ENCODE data around the gene GRHL1. TPM values are rescaled to one million over a fixed set of nuclear protein-coding genes. Genes with fewer than 3 reads are reported as not detected.

The GRHL1 gene
- total RNA-seq, 1 donor from 2014 or later = 93.0 TPM

DNA sequence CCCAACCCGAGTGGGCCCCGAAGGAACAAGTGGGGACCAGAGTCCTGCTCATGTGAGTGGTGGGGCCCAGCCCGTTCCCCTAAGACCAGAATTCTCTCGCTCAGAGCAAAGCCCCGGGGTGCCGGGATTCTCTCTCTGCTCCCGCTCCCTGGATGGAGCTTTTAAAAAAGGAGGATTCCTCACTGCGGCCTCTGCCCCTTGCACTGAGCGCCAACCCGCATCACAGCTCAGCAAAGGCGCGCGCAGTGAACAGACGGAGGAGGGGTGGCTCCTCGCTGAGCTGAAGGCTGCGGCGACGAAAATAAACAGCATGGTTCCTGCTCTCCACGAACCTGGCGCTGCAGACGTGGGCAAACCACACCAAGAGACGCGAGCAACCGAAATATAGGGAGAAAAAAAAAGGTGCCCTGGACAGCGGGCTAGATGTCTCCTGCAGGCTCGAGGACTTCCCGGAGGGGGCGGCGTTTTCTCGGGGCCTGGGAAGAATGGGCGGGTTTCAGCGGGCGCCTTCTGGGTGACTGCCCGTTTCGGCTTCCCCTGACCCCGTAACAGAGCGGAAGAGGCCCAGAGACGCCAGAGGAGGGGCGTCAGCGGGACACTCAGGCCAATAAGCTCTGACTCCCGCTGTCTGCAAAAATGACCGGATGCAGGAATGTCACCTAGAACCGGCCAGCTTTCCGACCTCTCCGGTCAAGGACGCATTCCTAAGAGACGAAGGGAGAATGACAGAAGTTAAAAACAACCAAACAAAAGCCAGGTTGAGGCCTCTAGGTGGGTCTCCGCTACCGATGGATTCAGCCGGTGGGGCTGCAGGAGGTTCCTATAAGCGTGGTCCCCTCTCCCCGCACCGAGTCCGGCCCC lies 91.0 kb downstream of the GRHL1 start:
- peak; percentile 74 for DNase-seq

DNA sequence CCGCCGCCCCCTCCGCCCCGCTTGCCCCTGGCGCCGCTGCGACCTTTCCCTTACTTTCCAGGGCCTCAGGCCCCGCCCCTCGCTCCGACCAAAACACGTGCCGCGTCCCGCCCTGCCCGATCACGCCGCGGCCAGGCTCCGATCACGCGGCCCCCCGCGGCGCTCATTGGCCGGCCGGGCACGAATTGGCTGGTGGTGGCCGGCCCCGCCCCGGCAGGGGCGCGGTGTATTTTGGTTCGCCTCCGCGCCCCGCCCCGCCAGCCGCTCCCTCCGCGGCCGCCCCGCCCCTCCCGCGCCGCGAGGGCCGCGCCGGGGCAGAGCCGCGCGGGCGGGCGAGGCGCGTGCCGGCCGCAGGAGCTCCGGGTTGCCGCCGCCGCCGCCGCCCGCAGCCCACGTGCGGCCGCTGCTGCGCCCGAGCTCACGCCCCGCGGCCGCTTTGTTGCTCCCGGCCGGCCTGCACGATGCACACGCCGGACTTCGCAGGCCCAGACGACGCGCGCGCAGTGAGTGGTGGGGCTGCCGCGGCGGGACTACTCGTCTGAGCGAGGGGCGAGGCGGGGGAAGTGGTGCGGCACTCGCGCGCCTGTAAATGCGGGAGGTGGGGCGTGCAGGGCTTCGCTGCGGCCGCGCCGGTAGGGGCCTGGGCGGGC lies 91.9 kb downstream of the GRHL1 start, which contains the start of gene KLF11:
Gene KLF11 (plus strand): TSS at position 295 of the 650 bp plus-strand sequence. CDS start 167 bp downstream, at position 462.
- peak; percentile 85 for DNase-seq

DNA sequence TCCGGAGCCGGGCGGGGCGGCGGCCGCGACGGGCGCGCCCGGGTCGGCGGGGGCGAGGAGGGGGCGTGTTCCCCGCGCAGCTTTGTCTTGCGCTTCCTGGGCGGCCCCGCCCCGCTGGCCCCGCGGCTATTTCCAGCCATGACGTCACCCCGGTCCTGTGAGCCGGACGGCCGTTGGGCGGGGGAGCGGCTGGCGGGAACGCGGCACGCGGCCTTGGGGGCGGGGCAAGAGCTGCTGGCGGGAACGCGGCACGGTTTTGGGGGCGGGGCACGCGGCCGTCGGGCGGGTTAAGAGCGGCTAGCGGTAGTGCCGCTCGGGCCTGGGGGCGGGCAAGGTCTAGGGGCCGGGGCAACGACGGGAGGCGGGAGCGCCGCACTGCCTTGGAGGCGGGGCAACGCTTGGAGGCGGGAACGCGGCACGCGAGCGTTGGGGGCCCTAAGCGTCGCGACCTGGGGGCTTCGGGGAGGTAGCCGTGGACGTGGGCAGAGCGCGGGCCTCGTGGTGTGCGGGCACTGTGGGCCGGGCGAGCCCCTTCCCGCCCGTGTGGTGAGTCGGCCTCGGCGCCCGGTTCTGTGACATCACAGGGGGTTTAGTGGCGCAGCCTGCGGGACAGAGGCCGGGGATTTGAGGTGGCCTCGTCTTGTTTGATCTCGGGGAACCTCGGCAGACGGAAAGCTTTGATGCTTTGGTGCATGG lies 92.6 kb downstream of the GRHL1 start:
- DNase-seq = peak; percentile 96

DNA sequence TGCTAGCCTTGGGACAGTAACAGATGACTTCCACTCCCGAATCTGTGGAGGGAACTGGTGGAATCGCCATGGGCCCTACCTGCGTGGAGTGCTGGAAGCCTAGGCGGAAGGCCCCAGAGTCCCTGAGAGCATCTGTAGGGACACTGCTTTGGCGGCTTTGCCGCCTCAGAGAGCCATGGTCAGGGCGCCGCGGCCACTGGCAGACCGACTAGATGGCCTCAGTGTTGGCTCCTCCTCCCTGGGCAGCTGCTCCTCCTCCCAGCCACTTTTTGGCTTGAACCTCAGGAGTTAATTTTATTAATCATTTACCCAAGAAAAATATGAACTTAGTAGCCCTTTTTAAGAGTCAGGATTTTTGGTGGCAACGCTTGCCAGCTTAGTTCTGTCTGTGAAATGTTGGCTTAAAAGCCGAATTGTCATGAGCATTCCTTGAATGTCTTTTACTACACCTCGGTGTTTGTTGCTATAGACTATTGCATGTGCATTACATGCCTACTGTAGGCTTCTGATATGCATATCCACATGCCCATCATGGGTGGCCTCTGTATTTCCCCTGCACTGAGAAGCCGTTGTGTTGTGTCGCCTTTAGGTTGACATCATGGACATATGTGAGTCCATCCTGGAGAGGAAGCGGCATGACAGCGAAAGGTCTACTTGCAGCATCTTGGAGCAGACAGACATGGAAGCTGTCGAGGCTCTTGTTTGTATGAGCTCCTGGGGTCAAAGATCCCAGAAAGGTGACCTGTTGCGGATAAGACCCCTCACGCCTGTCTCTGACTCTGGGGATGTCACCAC lies 94.3 kb downstream of the GRHL1 start:
- DNase-seq = no peak

DNA sequence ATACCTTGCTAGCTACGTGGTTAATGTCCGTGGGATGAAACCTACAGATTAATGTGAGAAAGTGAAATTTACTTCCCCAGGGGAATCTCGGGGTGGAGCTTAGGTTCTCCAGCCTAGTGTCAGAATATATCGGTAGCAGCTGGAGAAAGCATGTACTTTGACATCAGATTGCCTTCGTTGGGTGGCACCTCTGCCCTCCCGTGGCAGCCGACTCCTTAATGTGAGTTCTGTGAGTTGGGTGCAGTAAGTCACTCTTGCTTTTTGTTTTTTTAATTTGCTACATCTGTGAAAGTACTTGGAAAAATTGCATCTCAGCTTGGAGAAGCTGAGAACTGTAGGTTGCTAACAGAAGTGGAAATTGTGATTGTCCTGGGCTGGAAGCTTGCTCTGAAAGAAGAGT lies 95.4 kb downstream of the GRHL1 start:
- DNase-seq = no peak

DNA sequence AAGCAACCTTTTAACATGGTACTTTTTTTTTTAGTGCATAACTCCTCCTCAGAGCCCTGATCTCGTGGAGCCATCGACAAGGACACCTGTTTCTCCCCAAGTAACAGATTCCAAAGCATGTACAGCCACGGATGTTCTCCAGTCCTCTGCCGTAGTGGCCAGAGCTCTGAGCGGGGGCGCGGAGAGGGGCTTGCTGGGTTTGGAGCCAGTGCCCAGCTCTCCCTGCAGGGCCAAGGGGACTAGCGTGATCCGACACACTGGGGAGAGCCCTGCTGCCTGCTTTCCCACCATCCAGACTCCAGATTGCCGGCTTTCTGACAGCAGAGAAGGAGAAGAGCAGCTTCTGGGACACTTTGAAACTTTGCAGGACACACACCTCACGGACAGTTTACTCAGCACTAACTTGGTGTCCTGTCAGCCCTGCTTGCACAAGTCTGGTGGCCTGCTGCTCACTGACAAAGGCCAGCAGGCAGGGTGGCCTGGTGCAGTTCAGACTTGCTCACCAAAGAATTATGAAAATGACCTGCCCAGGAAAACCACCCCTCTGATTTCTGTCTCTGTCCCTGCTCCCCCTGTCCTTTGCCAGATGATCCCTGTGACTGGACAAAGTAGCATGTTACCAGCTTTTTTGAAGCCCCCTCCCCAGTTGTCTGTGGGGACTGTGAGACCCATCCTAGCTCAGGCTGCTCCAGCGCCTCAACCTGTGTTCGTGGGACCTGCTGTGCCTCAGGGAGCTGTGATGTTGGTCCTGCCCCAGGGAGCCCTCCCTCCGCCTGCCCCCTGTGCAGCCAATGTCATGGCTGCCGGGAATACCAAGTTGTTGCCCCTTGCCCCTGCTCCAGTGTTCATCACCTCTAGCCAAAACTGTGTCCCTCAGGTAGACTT lies 96.4 kb downstream of the GRHL1 start:
- DNase-seq = no peak

DNA sequence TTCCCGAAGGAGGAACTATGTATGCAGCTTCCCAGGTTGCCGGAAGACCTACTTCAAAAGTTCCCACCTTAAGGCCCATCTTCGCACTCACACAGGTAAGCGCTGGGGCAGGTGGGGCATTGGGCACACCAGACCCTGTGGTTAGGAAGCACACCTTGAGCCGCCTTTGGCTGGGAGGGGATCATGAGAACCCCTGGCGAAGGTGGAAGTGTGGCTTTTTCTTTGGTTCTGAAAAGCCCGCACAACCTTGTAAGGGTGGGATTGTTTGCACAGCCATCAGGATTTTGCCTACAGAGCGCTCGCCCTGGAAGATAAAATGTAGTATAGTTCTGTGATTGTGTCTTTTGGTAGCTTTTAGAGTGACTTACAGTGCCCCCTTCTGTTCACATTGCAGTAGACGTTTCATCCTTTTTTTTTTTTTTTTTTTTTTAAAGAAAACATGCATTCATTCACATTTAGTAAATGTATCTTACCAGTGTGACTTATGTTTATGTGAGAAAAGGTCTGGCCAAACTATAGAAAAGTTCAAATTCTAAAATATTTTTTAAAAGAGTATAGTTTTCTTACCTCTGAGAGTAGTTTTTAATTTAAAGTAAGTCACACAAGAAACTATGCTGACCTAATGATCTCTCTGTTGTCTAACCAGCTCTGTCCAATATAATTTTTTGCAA lies 97.1 kb downstream of the GRHL1 start:
- DNase-seq = peak; percentile 58

Other genes starting within 250 kb of the GRHL1 start
- gene TAF1B, start 108.2 kb upstream of the GRHL1 start, total RNA-seq = 31.4 TPM
- gene KLF11, start 91.9 kb downstream of the GRHL1 start, total RNA-seq = 16.1 TPM
- 1.3 TPM for gene CYS1, start 128.7 kb downstream of the GRHL1 start, total RNA-seq
- 17.3 TPM for gene RRM2, start 171.0 kb downstream of the GRHL1 start, total RNA-seq